Stimulated activated CD4-positive, alpha-beta T cell treated with anti-CD3 and anti-CD28 coated beads, Interleukin-1b, Interleukin-23, amount 100 ng/mL, for 24 hours (primary cell): ENCODE data around the gene OLFML2A.

Source experiments
- DNase-seq, 4 experiments: peaks; one replicate each; pipeline ENCODE4 v3.0.0-alpha.2; 2020; ENCODE audit warnings: low read depth in 4 of 4, low spot score in 1 of 4

Gene OLFML2A

GRCh38 chr9:124852121-124852828 lies 75.3 kb downstream of the OLFML2A start:
- DNase-seq = no peak

- peak in 2 of 4 experiments; percentile 60 to 63 for DNase-seq
These were observed 76.0 kb downstream of the OLFML2A start, which contains the start of gene WDR38 for GRCh38 chr9:124852829-124853531. WDR38 (plus strand) TSS chr9:124853460; CDS start chr9:124853532, 72 bp downstream.

GRCh38 chr9:124853605-124854143 lies 76.7 kb downstream of the OLFML2A start:
- DNase-seq = no peak

- DNase-seq = no peak
These were observed 77.2 kb downstream of the OLFML2A start for GRCh38 chr9:124854161-124854560.

GRCh38 chr9:124854822-124855221 lies 77.9 kb downstream of the OLFML2A start:
- no peak for DNase-seq

- DNase-seq = no peak
These were observed 78.6 kb downstream of the OLFML2A start for GRCh38 chr9:124855566-124855943.

GRCh38 chr9:124855944-124856765 lies 79.2 kb downstream of the OLFML2A start:
- peak in 2 of 4 experiments; percentile 14 to 32 for DNase-seq

GRCh38 chr9:124857533-124858162 lies 80.7 kb downstream of the OLFML2A start:
- DNase-seq = no peak

GRCh38 chr9:124858330-124859046 lies 81.6 kb downstream of the OLFML2A start:
- DNase-seq = no peak

GRCh38 chr9:124859803-124860581 lies 83.1 kb downstream of the OLFML2A start:
- no peak for DNase-seq

GRCh38 chr9:124860582-124861341 lies 83.8 kb downstream of the OLFML2A start:
- DNase-seq = no peak

- peak; percentile 89 to 96 (median 94) for DNase-seq
These were observed 84.7 kb downstream of the OLFML2A start, which contains the start of the genes ARPC5L and RPL35 for GRCh38 chr9:124861342-124862229. ARPC5L (plus strand) TSS chr9:124862130; CDS start chr9:124869291, 7,161 bp downstream. RPL35 (minus strand) TSS chr9:124861957; CDS start chr9:124861912, 45 bp downstream.

- DNase-seq = no peak
These were observed 86.5 kb downstream of the OLFML2A start for GRCh38 chr9:124863371-124863871.
